ENCODE results near the gene SPINK8.

DNA sequence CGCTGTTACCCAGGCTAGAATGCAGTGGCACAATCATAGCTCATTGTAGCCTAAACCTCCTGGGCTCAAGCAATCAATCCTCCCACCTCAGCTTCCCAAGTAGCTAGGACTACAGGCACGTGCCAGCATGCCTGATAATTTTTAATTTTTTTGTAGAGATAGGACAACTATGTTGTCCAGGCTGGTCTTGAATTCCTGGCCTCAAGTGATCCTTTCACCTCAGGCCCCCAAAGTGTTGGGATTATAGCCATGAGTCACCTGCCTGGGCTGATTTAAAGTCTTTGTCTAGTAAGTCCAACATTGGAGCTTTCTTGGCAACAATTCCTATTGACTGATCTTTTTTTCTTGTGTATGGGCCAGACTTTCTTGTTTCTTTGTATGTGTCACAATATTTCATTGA, 28.1 kb downstream of the SPINK8 start:
- TF ChIP-seq ZNF274 (IDR thresholded peaks at IDR 0.05; ENCODE audit: low read depth, low read length) (no peak), YY1 (IDR thresholded peaks at IDR 0.05; ENCODE audit: insufficient read depth, insufficient read length) (no peak), SUZ12 (IDR thresholded peaks at IDR 0.05; ENCODE audit: extremely low read depth, insufficient read depth, insufficient read length) (no peak)

Data from NT2/D1 (cell line).